Left hindlimb (tissue), 1 donor: ENCODE results near the gene DNHD1.

Experiments
- DNase-seq: peaks from one replicate; pipeline ENCODE4 v3.0.0-alpha.2; 2018

Gene DNHD1

DNA sequence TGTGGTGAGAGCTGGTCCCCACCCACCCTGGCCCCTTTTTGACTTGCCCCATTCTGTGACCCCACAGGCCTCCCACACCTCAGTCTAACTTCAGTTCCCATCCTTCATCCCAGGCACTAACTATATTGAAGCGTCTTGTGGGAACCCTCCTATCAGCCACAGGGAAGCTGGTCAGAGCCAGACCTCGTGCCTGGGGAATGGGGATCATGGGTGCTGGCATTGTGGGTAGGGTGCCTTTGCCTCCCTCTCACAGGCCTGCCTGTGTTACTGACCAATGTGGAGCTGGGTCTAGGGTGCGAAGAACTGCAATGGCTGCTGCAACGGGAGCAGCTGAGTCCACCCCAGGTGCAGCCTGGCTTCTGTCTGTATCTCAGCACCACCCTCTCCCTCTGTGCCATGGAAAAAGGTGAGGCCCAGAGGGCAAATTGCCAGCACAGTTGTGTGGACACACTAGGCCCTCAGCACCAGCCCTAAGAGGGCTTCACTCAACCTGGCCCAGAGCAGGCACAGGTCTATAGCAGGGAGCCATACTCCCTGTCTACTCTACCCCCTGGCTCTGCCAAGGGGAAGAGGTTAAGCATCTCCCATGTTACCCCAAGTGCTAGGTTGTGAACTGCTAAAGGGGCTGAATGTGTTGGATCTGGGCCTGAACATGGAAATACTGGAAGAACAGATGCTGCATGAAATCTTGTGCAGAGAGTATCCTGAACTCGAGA is 69.1 kb downstream of the DNHD1 start:
- no peak for DNase-seq

DNA sequence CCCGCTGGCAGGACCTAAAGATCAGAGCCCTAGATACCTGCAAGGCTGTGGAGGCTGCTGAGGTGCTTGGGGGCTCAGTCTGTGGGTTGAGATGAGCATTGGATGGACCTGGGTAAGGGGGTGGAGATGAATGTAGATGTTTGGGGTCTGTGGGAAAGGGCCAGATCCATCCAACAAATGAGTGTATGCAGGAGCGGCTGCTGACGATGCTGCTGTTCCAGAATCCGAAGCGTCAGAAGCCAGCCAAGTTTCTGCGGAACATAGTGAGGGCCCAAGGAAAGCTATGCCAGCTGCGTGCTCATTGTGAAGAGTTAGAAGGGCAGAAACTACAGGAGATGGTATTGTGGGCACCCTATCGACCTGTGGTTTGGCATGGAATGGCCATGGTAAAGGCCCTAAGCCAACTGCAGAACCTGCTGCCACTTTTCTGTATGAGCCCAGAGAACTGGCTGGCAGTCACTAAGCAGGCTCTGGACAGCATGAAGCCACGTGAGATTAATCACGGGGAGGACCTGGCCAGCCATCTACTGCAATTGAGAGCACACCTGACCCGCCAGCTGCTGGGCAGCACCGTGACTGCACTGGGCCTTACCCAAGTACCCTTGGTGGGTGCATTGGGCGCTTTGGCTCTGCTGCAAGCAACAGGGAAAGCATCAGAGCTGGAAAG is 69.8 kb downstream of the DNHD1 start:
- no peak for DNase-seq

DNA sequence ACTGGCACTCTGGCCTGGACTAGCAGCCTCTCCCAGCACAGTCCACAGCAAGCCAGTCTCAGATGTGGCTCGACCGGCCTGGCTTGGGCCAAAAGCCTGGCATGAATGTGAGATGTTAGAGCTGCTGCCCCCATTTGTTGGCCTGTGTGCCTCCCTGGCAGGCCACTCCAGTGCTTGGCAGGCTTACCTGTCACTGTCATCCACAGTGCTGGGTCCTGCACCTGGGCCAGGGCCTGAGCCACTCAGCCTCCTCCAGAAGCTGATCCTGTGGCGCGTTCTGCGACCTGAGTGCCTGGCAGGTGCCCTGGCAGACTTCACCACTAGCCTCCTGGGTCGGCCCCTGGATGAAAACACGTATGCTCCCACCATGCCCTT is 70.3 kb downstream of the DNHD1 start:
- DNase-seq: no peak

DNA sequence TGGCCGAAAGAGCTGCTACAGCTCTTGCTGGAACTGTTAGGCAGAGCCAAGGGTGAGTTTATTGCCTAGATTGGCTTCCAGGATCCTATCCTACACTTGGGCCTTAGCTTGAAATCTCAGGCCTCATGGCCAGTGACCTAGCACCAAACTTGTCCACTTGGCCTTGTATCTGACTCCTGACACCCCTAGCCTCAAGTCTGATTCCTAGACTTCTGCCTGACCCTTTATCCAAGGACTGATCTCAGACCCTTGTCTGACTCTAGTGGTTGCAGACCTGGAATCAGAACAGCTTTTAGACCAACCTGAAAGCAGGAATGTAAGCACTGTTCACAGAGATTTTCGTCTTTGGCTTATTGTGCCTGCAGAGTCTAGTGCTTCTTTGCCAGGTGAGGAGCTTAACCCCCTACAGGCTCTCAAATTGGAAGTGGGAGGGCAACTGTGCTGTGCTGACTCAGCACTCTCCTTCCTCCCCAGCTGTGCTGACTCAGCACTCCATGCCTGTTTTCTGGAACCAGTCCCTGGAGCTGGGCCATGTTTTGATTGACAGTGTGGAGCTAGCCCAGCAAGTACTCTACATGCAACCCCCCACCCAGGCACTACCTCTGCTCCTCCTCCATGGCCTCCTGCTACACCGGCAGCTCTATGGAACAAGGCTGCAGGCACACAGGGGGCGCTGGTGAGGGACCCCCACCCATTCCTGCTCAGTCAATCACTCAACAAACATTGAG is 71.3 kb downstream of the DNHD1 start:
- DNase-seq: no peak

DNA sequence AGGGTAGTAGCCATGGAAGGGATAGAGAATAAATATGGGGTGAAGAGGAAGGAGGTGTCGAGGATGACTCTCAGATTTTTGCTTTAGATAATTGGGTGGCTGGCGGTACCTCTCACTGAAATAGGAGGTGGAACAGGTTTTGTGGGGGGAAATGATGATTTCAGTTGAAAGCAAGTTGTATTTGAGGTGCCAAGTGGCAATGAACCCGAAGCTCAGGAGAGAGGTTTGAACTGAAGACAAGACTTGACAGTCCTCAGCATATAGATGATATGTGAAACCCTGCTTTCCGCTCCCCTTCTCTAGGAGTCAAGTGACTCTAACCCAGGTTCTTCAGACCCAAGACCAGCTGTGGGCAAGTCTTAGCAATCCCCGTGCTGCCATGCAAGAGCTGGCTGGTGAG is 72.6 kb downstream of the DNHD1 start:
- DNase-seq: no peak

DNA sequence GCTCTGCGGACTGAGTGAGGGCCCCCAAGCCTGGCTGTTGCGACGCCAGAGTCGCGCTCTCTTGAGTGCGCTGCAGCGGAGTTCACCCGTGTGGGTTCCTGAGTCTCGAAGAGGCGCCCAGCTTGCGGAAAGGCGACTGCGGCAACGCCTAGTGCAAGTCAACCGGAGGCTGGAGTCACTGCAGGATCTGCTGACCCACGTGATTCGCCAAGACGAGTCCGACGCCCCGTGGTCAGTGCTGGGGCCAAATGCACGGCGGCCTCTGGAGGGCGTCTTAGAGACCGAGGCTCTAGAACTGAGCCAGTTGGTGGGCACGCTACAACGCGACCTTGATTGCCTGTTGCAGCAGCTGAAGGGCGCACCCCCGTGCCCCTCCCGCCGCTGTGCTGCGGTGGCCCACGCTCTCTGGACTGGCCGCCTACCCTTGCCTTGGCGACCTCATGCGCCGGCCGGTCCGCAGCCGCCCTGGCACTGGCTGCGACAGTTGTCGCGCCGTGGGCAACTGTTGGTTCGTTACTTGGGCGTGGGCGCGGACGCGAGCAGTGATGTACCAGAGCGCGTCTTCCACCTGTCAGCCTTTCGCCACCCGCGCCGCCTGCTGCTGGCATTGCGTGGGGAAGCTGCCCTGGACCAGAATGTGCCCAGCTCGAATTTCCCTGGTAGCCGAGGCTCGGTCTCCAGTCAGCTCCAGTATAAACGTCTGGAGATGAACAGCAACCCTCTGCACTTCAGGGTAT is 73.8 kb downstream of the DNHD1 start:
- no peak for DNase-seq

DNA sequence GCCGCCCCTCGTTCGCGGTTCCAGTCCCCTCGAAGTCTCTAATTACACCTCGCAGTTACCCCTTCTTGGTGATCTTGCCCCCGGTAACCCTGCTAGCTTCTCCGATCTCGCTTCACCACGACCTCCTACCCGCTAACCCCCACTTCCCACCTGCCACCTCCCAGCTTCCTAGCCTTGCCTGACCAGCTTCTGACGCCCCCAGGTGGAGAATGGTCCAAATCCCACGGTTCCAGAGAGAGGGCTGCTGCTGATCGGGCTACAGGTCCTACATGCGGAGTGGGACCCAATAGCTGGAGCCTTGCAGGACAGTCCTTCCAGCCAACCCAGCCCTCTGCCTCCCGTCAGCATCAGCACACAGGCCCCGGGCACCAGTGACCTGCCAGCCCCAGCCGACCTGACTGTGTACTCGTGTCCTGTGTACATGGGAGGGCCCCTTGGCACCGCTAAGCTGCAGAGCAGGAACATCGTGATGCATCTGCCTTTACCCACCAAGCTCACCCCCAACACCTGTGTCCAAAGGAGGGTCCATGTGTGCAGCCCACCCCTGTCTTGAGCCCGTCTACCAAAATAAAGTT is 74.4 kb downstream of the DNHD1 start:
- DNase-seq: no peak

DNA sequence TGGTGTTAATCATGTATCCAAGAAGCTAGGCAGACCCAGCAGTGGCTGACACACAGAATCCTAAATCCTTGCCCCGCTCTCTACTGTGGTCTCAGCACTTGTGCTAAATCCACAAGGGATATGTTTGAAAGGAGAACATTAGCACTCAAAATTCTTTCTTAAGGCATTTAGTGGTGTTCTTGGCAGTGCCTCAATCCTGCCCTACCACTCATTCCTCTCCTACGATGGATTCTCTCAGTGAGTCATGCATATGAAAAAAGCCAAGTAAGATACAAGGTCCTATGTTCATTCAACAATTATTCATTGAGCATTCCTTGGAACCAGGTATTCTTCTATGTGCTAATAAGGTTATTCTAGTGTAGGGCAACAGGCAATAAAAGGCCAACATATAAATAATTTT is 75.1 kb downstream of the DNHD1 start:
- no peak for DNase-seq

DNA sequence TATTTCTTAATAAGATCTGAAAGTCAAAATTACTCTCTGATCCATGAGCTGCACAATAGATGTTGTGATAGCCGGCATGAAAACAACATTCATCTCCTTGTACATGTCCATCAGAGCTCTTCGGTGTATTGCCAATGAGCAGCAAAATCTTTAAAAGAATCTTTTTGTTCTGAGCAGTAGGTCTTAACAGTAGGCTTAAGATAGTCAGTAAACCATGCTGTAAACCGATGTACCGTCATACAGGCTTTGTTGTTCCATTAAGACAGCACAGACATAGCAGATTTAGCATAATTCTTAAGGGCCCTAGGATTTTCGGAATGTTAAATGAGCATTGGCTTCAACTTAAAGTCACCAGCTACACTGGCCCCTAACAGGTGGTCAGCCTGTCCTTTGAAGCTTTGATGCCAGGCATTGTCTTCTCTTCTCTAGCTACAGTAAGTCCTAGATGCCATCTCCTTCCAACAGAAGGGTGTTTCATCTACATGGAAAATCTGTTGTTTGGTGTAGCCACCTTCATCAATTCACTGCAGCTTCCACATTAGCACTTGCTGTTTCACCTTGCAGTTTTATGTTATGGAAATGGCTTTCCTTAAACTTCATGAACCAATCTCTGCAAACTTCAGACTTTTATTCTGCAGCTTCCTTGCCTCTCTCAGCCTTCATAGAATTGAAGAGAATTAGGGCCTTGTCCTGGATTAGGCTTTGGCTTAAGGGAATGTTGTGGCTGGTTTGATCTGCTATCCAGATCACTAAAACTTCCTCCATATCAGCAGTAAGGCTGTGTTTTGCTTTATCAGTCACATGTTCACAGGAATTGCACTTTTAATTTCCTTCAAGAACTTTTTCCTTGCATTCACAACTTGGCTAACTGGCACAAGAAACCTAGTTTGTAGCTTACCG is 78.0 kb downstream of the DNHD1 start:
- DNase-seq: no peak

DNA sequence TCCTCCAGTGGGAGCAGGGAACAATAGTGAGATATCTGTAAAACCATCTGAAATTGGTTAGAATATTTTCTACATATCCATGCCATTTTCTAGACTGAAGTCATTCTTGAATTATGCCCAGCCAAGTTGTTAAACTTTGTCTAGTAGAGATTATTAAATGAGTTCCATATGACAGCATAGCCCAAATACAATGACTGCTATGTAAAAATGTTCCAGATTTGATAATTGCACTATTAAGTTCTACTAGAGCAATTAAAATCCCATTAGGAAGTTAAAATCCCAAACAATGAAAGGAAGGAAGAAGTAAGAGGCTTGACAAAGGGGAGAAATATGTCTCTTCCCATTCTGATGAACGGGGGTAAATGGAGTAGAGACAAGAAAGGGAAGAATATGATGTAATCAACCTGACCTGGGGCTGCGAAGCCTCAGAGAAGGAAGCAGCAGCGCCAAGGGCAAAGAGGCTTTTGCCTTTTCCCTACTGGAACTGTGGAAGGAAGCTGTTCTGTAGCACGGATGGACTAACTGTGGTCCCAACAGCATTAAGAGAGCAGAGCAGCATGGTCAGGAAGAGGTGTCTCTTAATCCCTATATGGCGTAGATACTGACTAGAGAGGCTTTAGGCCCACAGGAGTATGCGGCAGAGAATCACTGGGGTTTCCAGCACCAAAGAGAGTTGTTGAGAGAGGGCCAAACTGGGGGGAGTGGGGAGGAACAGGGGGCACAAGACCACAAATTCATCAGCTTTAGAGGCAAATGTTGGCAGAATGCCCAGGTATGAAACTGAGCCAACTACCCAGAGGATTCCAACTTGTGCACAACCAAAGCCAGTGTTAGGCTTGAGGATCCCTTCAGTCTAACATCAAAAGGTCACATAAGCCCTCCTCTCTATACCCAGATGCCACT is 79.6 kb downstream of the DNHD1 start:
- DNase-seq: peak; percentile 72

DNA sequence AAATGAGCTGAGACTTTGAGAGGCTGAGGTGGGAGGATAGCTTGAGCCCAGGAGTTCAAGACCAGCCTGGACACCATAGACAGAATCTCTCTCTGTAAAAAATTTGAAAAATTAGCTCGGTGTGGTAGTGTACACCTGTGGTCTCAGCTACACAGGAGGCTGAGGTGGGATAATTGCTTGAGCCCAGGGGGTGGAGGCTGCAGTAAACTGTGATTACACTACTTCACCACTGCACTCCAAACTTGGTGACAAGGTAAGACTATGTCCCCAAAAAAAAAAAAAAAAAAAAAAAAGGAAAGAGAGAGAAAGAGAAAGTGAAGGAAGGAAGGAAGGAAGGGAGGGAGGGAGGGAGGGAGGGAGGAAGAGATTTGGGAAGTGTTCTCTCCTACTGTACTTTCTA is 81.1 kb downstream of the DNHD1 start:
- no peak for DNase-seq

DNA sequence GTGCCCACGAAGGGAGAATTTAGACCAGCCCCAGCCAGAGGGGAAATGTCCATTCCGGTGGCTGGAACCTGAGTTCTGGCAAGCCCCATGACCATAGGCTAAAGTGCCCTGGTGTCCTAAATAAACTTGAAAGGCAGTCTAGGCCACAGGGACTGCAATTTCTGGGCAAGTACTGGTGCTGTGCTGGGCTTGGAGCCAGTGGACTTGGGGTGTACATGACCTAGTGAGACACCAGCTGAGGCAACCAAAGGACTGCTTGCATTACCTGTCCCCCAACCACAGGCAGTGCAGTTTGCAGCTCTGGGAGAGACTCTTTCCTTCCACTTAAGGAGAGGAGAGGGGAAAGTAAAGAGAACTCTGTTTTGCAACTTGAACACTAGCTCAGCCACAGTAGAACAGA is 82.6 kb downstream of the DNHD1 start:
- DNase-seq: no peak

DNA sequence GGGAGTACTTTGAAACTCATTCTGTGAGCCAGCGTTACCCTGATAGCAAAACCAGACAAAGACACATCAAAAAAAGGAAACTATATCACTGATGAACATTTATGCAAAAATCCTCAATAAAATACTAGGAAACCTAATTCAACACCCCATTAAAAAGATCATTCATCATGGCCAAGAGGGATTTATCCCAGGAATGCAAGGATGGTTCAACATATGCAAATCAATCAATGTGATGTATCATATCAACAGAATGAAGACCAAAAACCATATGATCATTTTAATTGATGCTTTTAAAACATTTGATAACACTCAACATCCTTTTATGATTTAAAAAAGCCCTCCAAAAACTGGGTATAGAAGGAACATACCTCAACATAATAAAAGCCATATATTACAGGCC is 86.5 kb downstream of the DNHD1 start:
- DNase-seq: no peak

DNA sequence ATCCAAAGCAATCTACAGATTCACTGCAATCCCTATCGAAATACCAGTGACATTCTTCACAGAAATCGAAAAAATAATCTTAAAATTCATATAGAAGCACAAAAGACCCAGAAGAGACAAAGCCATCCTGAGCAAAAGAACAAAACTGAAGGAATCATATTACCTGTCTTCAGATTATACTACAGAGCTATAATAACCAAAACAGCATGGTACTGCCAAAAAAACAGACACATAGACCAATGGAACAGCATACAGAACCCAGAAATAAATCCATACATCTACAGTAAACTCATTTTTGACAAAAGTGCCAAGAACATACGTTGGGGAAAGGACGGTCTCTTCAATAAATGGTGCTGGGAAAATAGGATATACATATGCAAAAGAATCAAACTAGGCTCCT is 87.4 kb downstream of the DNHD1 start:
- DNase-seq: no peak

DNA sequence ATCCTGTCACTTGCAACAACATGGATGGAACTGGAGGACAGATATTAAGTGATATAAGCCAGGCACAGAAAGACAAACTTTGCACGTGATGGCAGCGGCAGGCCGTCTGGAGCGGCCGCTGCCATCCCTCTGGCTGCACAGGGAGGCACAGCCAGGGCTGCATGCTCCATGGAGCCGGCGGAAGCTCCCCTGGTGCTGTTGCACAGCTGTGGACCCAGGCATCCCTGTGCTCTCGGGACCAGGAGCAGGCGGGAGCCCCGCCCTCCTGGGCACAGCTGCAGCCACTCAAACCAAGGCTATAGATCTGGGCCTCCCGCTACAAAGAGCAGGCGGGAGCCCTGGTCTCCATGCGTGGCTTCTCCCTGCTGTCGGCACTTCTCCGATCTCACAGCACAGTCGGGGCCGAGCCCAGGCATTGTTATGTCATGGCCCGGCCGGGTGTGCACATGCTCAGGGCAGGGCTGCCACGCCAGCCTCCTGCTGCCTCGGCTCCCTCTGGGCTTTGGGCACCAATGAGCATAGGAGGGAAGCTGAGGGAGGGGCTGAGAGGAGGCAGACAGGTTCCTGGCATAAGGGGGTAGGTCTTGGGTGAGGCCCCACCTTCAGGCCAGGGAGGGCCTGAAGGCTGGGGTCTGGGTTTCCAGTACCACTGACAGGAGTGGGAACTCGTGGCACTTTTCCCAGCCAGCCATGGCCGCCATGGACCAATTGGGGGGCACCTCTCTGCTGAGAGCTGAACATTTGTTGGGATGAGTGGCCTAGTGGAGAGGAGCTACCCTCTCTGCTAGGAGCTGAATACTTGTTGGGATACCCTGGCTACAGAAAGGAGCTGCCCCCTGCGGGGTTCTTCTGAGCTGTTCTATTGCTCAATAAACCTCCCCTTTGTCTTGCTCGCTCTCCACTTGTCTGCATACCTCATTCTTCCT is 89.6 kb downstream of the DNHD1 start:
- no peak for DNase-seq

DNA sequence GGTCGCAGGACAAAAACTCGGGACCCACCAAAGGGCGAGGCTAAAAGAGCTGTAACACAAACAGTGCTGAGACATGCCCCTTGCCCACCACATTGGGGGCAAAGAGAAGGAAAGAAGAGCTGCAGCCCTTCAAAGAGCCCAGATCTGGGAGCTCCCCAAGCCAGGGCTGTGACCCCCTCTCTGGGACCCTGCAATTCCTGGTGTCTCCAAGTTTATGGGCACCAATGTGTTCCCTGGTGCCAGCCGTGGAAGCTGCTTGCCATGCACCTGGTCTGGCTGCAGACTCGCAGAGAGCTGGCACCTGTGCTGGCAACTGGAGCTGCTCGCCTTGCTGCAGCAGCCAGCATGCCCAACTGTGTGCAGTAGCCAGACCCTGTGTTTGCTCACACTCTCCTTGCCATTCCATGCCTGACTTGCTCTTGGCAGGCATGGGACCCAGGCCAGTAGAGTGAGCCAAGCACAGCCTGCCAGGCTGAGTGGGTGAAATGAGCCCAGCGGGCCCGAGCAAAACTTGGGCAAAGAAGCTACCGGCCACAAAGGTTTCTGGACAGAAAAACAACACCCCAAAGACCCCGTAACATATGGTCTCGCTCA is 90.4 kb downstream of the DNHD1 start:
- DNase-seq: no peak

DNA sequence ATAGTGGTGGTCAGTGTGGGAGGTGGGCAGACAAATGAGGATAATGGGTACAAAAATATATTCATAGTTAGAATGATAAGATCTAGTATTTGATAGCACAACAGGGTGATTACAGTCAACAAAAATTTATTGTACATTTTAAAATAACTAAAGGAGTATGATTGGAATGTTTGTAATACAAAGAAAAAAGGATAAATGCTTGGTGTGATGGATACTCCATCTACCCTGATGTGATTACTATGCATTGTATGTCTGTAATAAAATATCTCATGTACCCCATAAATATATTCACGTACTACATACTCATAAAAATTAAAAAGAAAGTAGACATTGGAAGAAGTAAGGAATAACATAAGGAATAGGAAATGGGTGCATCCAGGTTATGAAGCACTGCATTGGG is 90.9 kb downstream of the DNHD1 start:
- DNase-seq: no peak

DNA sequence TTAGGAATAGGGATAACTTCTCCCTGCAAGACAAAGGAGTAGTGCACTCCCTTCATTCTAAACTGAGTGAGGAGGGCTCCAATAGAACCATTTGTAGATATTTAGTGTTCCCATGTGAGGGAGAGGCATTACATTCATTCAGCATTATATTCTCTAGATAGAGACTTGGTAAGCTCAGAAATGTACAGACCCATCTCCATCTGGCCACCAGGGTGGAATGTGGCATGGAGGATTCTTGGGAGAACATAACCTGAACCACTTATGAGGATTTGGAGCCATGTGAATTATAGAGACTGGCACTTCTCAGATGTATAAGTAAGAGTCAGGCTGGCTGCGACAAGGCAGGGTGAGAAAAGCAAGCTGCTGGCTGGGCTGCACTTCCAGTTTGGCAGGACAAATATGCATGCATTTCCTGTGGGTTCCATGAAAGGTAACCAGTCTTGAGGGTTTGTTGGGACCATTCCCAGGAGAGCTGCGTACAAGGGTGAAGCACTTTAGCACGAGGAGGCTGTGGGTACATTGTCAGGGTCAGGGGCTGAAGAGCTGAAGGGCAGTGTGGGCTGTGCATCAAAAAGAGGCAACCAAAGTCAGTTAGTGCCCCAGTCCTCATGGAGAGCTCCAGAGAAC is 97.2 kb downstream of the DNHD1 start:
- DNase-seq: no peak
